Measurements from ENCODE around the gene COL4A3.

COL4A3 gene

GRCh38 chr2:227163998-227164762 is at the start of gene COL4A3, which contains the start of gene COL4A4:
Gene COL4A3 (plus strand): TSS chr2:227164624. CDS start chr2:227164727, 103 bp downstream.
Gene COL4A4 (minus strand): TSS chr2:227164205. CDS start chr2:227147483, 16,722 bp downstream.
- DNase-seq (ENCODE audit: low read depth), result no peak

GRCh38 chr2:227115761-227116160 is 48.7 kb upstream of the COL4A3 start:
- DNase-seq (ENCODE audit: low read depth), result no peak

- no peak for DNase-seq (ENCODE audit: low read depth)
Measured at GRCh38 chr2:227117027-227117426, 47.4 kb upstream of the COL4A3 start.

GRCh38 chr2:227117852-227118251 is 46.6 kb upstream of the COL4A3 start:
- DNase-seq (ENCODE audit: low read depth), result no peak

- DNase-seq (ENCODE audit: low read depth), result no peak
Measured at GRCh38 chr2:227118353-227118752, 46.1 kb upstream of the COL4A3 start.

- no peak for DNase-seq (ENCODE audit: low read depth)
Measured at GRCh38 chr2:227123697-227124096, 40.7 kb upstream of the COL4A3 start.

GRCh38 chr2:227124811-227125210 is 39.6 kb upstream of the COL4A3 start:
- DNase-seq (ENCODE audit: low read depth), result no peak

- DNase-seq (ENCODE audit: low read depth), result no peak
Measured at GRCh38 chr2:227125506-227125905, 38.9 kb upstream of the COL4A3 start.

- no peak for DNase-seq (ENCODE audit: low read depth)
Measured at GRCh38 chr2:227127201-227127600, 37.2 kb upstream of the COL4A3 start.

GRCh38 chr2:227130636-227131035 is 33.8 kb upstream of the COL4A3 start:
- no peak for DNase-seq (ENCODE audit: low read depth)

GRCh38 chr2:227132986-227133385 is 31.4 kb upstream of the COL4A3 start:
- DNase-seq (ENCODE audit: low read depth), result no peak

- no peak for DNase-seq (ENCODE audit: low read depth)
Measured at GRCh38 chr2:227134591-227134990, 29.8 kb upstream of the COL4A3 start.

- DNase-seq (ENCODE audit: low read depth), result no peak
Measured at GRCh38 chr2:227141301-227141700, 23.1 kb upstream of the COL4A3 start.

- DNase-seq (ENCODE audit: low read depth), result no peak
Measured at GRCh38 chr2:227143895-227144294, 20.5 kb upstream of the COL4A3 start.

- DNase-seq (ENCODE audit: low read depth), result no peak
Measured at GRCh38 chr2:227146456-227146855, 18.0 kb upstream of the COL4A3 start.

GRCh38 chr2:227147023-227147422 is 17.4 kb upstream of the COL4A3 start:
- DNase-seq (ENCODE audit: low read depth), result no peak

- no peak for DNase-seq (ENCODE audit: low read depth)
Measured at GRCh38 chr2:227148106-227148505, 16.3 kb upstream of the COL4A3 start.

- DNase-seq (ENCODE audit: low read depth), result no peak
Measured at GRCh38 chr2:227150222-227150936, 14.0 kb upstream of the COL4A3 start.

GRCh38 chr2:227152093-227152766 is 12.2 kb upstream of the COL4A3 start:
- no peak for DNase-seq (ENCODE audit: low read depth)

- no peak for DNase-seq (ENCODE audit: low read depth)
Measured at GRCh38 chr2:227153307-227153706, 11.1 kb upstream of the COL4A3 start.

- no peak for DNase-seq (ENCODE audit: low read depth)
Measured at GRCh38 chr2:227153758-227154486, 10.5 kb upstream of the COL4A3 start.

Measured in stimulated activated CD8-positive, alpha-beta memory T cell treated with anti-CD3 and anti-CD28 coated beads, Interleukin-15, amount 100 ng/mL, for 1 hour (primary cell).